ENCODE data around the gene ATP8A2.
"Not testable (repeated sequence)": the region's sequence is repeated elsewhere in the genome, so short reads cannot be mapped to it uniquely, and the experiment has no call there.

ATP8A2 gene

DNA sequence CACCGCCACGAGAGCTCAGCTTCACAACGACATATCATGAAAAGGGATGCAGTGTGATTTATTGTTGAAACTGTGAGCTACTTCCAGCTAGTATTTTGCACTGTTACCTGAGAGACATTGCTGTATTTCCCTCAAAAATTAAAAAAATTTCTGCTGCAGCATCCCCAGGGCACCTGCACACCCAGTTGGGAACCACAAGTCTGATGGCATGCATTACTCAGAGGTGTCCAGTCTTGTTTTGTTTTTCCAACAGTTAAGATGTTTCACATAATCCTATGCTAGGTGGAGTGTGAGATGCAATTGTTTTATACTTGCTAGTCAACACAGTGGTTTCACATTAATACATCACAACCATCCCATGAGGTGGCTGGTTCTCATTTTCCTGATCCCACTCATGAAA, 394.8 kb downstream of the ATP8A2 start:
- TF ChIP-seq, protein P1, sequence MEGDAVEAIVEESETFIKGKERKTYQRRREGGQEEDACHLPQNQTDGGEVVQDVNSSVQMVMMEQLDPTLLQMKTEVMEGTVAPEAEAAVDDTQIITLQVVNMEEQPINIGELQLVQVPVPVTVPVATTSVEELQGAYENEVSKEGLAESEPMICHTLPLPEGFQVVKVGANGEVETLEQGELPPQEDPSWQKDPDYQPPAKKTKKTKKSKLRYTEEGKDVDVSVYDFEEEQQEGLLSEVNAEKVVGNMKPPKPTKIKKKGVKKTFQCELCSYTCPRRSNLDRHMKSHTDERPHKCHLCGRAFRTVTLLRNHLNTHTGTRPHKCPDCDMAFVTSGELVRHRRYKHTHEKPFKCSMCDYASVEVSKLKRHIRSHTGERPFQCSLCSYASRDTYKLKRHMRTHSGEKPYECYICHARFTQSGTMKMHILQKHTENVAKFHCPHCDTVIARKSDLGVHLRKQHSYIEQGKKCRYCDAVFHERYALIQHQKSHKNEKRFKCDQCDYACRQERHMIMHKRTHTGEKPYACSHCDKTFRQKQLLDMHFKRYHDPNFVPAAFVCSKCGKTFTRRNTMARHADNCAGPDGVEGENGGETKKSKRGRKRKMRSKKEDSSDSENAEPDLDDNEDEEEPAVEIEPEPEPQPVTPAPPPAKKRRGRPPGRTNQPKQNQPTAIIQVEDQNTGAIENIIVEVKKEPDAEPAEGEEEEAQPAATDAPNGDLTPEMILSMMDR (IDR thresholded peaks at IDR 0.05; ENCODE audit: low read depth, low read length) = no peak
- no peak for DNase-seq (ENCODE audit: extremely low read depth, low read depth)

DNA sequence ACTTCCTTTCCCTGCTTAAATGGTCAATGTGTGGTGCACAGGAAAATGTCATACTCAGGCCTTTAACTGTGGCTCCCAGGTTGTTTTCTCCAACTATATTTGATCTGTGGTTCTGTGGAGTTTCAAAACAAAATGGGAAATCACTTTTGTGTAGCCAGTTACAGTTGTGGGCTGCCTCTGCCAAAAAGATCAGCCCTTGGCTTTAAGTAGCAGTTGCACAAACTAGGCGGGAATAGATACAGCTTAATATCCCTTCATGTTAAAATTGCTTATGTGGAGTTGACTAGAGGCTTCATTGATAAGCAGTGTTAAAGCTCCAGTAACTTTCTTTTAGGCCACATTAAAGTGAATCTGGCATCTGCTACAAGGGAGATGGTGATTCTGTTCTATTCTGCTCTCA, 395.2 kb downstream of the ATP8A2 start:
- TF ChIP-seq, protein P1 (IDR thresholded peaks at IDR 0.05; ENCODE audit: low read depth, low read length) = no peak
- DNase-seq (ENCODE audit: extremely low read depth, low read depth) = no peak

DNA sequence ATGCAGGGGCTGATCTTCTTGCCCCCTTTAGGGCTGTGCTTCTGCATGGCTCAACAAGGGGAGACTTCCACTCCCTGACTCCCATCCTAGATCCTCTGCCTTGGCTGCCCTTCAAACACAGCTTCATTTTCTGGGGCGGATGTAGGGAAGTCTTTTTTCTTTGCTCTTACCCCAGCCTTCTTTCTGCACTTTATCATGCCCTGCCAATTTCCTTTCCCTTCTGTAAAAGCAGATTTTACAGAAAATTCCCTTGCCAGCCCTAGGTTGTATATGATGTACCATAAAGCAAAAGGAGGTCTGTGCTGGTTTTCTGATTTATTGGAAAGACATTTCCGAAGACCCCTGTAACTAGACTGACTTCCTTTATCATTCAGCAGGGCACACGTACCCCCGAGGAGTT, 396.6 kb downstream of the ATP8A2 start:
- no peak for DNase-seq (ENCODE audit: extremely low read depth, low read depth)
- TF ChIP-seq, protein P1 (IDR thresholded peaks at IDR 0.05; ENCODE audit: low read depth, low read length) = no peak

DNA sequence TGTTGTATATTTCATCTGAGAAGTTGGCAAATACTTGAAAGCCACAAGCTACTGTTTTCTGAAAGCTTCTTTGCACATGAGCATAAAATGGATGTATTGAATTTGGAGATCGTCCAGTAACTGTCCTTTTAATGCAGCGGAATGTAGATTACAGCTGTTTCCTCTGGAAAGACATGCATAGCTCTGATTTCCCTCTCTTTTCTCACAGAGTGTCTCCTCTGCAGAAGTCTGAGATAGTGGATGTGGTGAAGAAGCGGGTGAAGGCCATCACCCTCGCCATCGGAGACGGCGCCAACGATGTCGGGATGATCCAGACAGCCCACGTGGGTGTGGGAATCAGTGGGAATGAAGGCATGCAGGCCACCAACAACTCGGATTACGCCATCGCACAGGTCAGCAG, 397.1 kb downstream of the ATP8A2 start:
- TF ChIP-seq, protein P1 (IDR thresholded peaks at IDR 0.05; ENCODE audit: low read depth, low read length) = no peak
- no peak for DNase-seq (ENCODE audit: extremely low read depth, low read depth)

DNA sequence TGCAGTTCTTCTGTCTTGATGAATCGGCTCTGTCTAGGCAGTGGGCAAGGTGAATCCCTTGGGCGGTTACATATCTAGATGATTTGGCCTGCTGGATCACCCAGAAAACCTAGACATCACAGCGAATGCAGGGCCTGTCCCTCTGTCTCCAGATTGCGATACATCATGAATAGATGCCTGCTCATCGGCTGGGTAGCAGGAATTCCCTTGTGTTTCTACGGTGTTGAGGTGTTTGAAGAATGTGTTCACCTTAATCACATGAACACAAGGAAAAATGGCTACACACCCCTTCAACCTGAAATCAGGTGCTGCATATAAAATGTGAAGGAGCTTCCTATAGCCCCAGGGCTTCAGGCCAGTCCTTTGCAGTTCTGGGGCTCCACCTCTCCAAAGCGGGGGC, 398.8 kb downstream of the ATP8A2 start:
- TF ChIP-seq, protein P1 (IDR thresholded peaks at IDR 0.05; ENCODE audit: low read depth, low read length) = no peak
- no peak for DNase-seq (ENCODE audit: extremely low read depth, low read depth)

DNA sequence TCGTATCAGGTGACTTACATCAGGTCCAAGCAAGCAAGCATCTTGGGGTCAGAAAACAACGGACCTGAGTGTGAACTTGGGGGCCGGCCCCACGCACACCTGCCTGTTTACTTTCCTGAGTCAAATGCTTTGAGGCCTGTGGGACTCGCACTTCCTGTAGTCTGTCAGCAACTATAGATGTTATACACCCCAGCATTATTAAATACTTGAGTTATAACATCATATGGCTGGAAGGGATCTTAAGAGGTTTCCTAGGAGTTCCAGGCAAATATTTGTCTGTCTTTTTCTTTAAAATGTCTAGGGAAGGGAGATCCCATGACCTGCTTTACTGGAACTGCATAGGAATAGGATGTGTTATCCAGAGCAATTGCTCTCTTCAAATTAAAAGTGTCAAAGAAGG, 399.4 kb downstream of the ATP8A2 start:
- TF ChIP-seq, protein P1 (IDR thresholded peaks at IDR 0.05; ENCODE audit: low read depth, low read length) = no peak
- no peak for DNase-seq (ENCODE audit: extremely low read depth, low read depth)

DNA sequence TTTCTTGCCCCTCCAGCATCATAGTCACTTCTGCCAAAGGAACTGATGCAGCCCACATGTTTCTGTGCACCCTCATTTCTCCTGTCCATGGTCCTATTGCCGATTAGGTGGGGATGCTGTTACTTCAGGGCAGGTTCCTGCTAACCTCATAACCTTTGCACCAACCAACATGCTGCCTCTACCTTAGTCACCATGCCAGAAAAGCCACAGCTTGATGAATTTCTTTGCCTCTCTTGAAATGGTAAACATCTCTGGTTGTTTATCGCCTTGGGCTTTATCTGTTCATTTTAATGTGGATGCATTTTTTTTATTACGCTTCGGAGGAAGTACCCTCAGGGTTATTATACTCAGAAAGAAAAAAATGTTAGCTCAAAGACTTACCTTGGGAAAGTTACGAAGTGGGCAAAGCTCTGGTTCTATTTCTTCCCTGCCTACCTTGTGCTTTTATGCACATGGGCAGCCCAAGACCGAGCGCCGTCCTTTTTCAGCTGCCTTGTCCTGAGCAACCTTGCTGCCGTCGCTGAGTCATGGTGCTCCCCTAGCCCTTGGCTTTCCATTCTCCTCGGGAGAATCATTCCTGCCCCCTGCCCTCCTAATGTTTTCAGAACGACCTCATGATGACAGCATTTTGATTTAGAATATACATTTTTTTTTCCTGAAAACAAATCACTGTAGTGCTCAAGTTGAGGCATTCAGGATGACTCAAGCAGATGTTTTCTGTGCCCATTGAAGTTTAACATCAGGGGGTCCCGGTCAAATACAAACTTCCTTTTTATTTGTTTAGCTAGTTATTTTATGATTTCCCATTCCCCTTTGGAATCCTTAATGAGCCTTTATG, 400.1 kb downstream of the ATP8A2 start:
- TF ChIP-seq, protein P1 (IDR thresholded peaks at IDR 0.05; ENCODE audit: low read depth, low read length) = no peak

DNA sequence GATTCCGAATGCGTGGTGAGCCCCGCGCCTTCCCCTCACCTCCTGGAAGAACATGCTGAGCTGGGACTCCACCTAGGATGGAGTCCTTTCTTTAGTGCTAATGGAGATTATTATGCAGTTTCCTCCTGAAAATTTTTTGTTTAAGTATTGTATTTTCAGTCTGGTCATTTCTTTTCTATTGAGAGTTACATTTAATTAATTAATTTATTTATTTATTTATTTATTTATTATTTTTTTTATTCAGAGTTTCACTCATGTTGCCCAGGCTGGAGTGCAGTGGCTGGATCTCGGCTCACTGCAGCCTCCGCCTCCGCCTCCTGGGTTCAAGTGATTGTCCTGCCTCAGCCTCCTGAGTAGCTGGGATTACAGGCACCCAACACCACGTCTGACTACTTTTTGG, 400.8 kb downstream of the ATP8A2 start:
- not testable (repeated sequence) for DNase-seq (ENCODE audit: extremely low read depth, low read depth)

More for the DNA sequence above, 400.1 kb downstream of the ATP8A2 start:
- no peak for DNase-seq (ENCODE audit: extremely low read depth, low read depth)

DNA sequence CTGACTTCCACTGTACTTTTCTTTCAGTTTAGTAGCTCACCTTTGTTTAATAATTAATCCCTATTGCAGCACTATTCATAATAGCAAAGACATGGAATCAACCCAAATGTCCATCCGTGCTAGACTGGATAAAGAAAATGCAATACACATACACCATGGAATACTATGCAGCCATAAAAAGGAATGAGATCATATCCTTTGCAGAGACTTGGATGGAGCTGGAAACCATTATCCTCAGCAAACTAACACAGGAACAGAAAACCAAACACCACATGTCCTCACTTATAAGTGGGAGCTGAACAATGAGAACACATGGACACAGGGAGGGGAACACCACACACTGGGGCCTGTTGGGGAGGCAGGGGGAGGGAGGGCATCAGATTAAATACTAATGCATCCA, 402.3 kb downstream of the ATP8A2 start:
- not testable (repeated sequence) for DNase-seq (ENCODE audit: extremely low read depth, low read depth)
